Neuronal stem cell (in vitro differentiated cells): ENCODE results near the gene POLE2.

ENCODE experiments used
- DNase-seq: peaks from one replicate; pipeline ENCODE4 v3.0.0-alpha.2; 2013; ENCODE audit warnings: low spot score
- H2AFZ ChIP-seq: one replicate; pipeline ENCODE4 v1.6.1; 2013; ENCODE audit warnings: mild to moderate bottlenecking, low read length, inconsistent platforms
- H2AK5ac ChIP-seq: 2 replicates; pipeline ENCODE4 v1.6.1; 2013; ENCODE audit warnings: low read depth, mild to moderate bottlenecking, inconsistent platforms, low read length, moderate library complexity, mixed read lengths
- H2BK120ac ChIP-seq: 2 replicates; pipeline ENCODE4 v1.6.1; 2013; ENCODE audit warnings: low read depth, mild to moderate bottlenecking, inconsistent platforms, low read length, moderate library complexity, mixed read lengths
- H2BK12ac ChIP-seq: one replicate; pipeline ENCODE4 v1.6.1; 2013; ENCODE audit warnings: low read length, inconsistent platforms
- H2BK15ac ChIP-seq: 2 replicates; pipeline ENCODE4 v1.6.1; 2013; ENCODE audit warnings: mild to moderate bottlenecking, low read length, inconsistent platforms, mixed read lengths
- H2BK5ac ChIP-seq: one replicate; pipeline ENCODE4 v1.6.1; 2013; ENCODE audit warnings: inconsistent platforms, mild to moderate bottlenecking, low read length, moderate library complexity
- H3K14ac ChIP-seq: one replicate; pipeline ENCODE4 v1.6.1; 2013; ENCODE audit warnings: low read length, inconsistent platforms
- H3K18ac ChIP-seq: 2 replicates; pipeline ENCODE4 v1.6.1; 2013; ENCODE audit warnings: low read length, inconsistent platforms
- H3K23ac ChIP-seq: 2 replicates; pipeline ENCODE4 v1.6.1; 2013; ENCODE audit warnings: low read depth, mild to moderate bottlenecking, mixed read lengths, low read length, inconsistent platforms; ENCODE audit not compliant: poor library complexity
- H3K27ac ChIP-seq: replicated peaks from 3 replicates; pipeline ENCODE4 v1.5.1; 2013; ENCODE audit warnings: low read length, inconsistent platforms
- H3K27me3 ChIP-seq, 3 experiments: 2 replicates each; pipeline ENCODE4 v1.6.1; 2013; ENCODE audit warnings: low read length in 3 of 3, mild to moderate bottlenecking in 2 of 3, inconsistent platforms in 1 of 3, low read depth in 1 of 3, mixed read lengths in 1 of 3, moderate library complexity in 1 of 3; ENCODE audit not compliant: control insufficient read depth in 3 of 3, insufficient read depth in 3 of 3
- H3K36me3 ChIP-seq, 2 donors: replicated peaks in 1 of 2; 2 replicates each; pipeline ENCODE4 v1.6.1; 2013; ENCODE audit warnings: low read length in 2 of 2; ENCODE audit not compliant: control insufficient read depth in 2 of 2, insufficient read depth in 2 of 2
- H3K4ac ChIP-seq: 2 replicates; pipeline ENCODE4 v1.6.1; 2013; ENCODE audit warnings: inconsistent platforms, mild to moderate bottlenecking, low read length, moderate library complexity
- H3K4me1 ChIP-seq, 2 donors: 1 replicate in 1 of 2; 2 replicates in 1 of 2; pipeline ENCODE4 v1.6.1; 2013; ENCODE audit warnings: low read length in 2 of 2, low read depth in 1 of 2; ENCODE audit not compliant: control insufficient read depth in 2 of 2, insufficient read depth in 1 of 2
- H3K4me2 ChIP-seq: one replicate; pipeline ENCODE4 v1.6.1; 2013; ENCODE audit warnings: mild to moderate bottlenecking, low read length, inconsistent platforms; ENCODE audit not compliant: insufficient read depth, poor library complexity, severe bottlenecking
- H3K4me3 ChIP-seq, 2 donors: 2 replicates each; pipeline ENCODE4 v1.5.1; 2013; ENCODE audit warnings: low read length in 2 of 2, mild to moderate bottlenecking in 2 of 2, inconsistent platforms in 1 of 2, moderate library complexity in 1 of 2
- H3K79me1 ChIP-seq: one replicate; pipeline ENCODE4 v1.6.1; 2013; ENCODE audit warnings: low read depth, mild to moderate bottlenecking, inconsistent platforms, low read length, moderate library complexity
- H3K9ac ChIP-seq: one replicate; pipeline ENCODE4 v1.6.1; 2013; ENCODE audit warnings: mild to moderate bottlenecking, low read depth, low read length, inconsistent platforms; ENCODE audit not compliant: poor library complexity
- H3K9me3 ChIP-seq, 2 donors: replicated peaks in 1 of 2; 2 replicates each; pipeline versions ENCODE3 to v1.6.1; 2013; ENCODE audit warnings: low read length in 2 of 2, mild to moderate bottlenecking in 2 of 2, inconsistent platforms in 1 of 2, low read depth in 1 of 2, mixed read lengths in 1 of 2, moderate library complexity in 1 of 2; ENCODE audit not compliant: control insufficient read depth in 2 of 2, insufficient read depth in 1 of 2
- H4K8ac ChIP-seq: one replicate; pipeline ENCODE4 v1.6.1; 2013; ENCODE audit warnings: low read depth, mild to moderate bottlenecking, inconsistent platforms, low read length, moderate library complexity
- H4K91ac ChIP-seq: one replicate; pipeline ENCODE4 v1.6.1; 2013; ENCODE audit warnings: low read length, low read depth, mild to moderate bottlenecking, inconsistent platforms; ENCODE audit not compliant: poor library complexity
- WGBS, 2 donors: extraction: QIAGEN DNeasy Blood & Tissue Kit; methylation state at CpG; one replicate each; pipeline ENCODE4 v1.1.7; 2013; ENCODE audit warnings: missing lambda C conversion rate in 2 of 2, mixed read lengths in 1 of 2; ENCODE audit not compliant: insufficient read length in 2 of 2, insufficient replicate concordance in 1 of 2; ENCODE audit errors: extremely low coverage in 2 of 2; 5-methylcytosine and 5-hydroxymethylcytosine counted together

POLE2 gene

DNA sequence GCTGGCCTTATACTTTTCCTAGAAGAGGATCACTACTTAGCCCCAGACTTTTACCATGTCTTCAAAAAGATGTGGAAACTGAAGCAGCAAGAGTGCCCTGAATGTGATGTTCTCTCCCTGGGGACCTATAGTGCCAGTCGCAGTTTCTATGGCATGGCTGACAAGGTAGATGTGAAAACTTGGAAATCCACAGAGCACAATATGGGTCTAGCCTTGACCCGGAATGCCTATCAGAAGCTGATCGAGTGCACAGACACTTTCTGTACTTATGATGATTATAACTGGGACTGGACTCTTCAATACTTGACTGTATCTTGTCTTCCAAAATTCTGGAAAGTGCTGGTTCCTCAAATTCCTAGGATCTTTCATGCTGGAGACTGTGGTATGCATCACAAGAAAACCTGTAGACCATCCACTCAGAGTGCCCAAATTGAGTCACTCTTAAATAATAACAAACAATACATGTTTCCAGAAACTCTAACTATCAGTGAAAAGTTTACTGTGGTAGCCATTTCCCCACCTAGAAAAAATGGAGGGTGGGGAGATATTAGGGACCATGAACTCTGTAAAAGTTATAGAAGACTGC, 65.9 kb downstream of the POLE2 start:
- Histone ChIP-seq H4K91ac (no peak overlapping the region), H3K4me3 (peak overlapping the region in 1 of 2 donors; percentile 76), H3K27me3 (no peaks in the 10 kb centered on the region), H3K79me1 (peaks cover 4% of the 10 kb centered on the region), H2AK5ac (no peak overlapping the region), H2BK12ac (no peak overlapping the region), H3K4me1 (peaks cover 2 to 15% of the 10 kb centered on the region in 2 donors), H4K8ac (no peak overlapping the region), H3K9me3 (no peaks in the 10 kb centered on the region), H3K14ac (no peak overlapping the region), H2AFZ (no peak overlapping the region), H3K9ac (no peak overlapping the region), H3K27ac (no peak overlapping the region), H3K4me2 (peak overlapping the region; percentile 85), H3K18ac (no peak overlapping the region), H3K4ac (no peak overlapping the region), H2BK5ac (no peak overlapping the region), H3K36me3 (peaks cover 8 to 77% of the 10 kb centered on the region in 2 donors), H3K23ac (no peak overlapping the region), H2BK15ac (no peak overlapping the region), H2BK120ac (no peak overlapping the region)
- no peak for DNase-seq
- WGBS, 2 donors: no CpG with 5 or more reads among the region's 3 CpGs

DNA sequence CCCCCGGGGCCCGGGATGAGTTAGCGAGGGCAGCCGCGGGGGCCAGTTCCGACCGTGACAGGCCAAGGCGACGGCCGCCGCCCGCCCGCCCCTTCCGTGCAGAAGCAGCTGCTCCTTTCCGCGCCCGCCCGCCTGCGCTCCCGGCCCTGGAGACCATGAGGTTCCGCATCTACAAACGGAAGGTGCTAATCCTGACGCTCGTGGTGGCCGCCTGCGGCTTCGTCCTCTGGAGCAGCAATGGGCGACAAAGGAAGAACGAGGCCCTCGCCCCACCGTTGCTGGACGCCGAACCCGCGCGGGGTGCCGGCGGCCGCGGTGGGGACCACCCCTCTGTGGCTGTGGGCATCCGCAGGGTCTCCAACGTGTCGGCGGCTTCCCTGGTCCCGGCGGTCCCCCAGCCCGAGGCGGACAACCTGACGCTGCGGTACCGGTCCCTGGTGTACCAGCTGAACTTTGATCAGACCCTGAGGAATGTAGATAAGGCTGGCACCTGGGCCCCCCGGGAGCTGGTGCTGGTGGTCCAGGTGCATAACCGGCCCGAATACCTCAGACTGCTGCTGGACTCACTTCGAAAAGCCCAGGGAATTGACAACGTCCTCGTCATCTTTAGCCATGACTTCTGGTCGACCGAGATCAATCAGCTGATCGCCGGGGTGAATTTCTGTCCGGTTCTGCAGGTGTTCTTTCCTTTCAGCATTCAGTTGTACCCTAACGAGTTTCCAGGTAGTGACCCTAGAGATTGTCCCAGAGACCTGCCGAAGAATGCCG, 66.7 kb downstream of the POLE2 start:
- Histone ChIP-seq H3K4me2 (peak overlapping the region; percentile 85), H3K36me3 (peaks cover 6 to 77% of the 10 kb centered on the region in 2 donors), H4K91ac (no peak overlapping the region), H2AFZ (peak overlapping the region; percentile 95), H3K14ac (peak overlapping the region; percentile 86), H3K9ac (peak overlapping the region; percentile 99), H2BK120ac (peak overlapping the region; percentile 61), H2AK5ac (peak overlapping the region; percentile 66), H4K8ac (no peak overlapping the region), H2BK12ac (no peak overlapping the region), H3K27ac (peak overlapping the region; percentile 91), H3K4ac (no peak overlapping the region), H3K4me3 (peak overlapping the region; percentile 76 to 98), H3K9me3 (no peaks in the 10 kb centered on the region), H3K23ac (peak overlapping the region; percentile 99), H3K18ac (peak overlapping the region; percentile 98), H3K79me1 (peaks cover 4% of the 10 kb centered on the region), H3K27me3 (no peaks in the 10 kb centered on the region), H2BK5ac (peak overlapping the region; percentile 96), H2BK15ac (peak overlapping the region; percentile 92), H3K4me1 (peaks cover 2 to 15% of the 10 kb centered on the region in 2 donors)
- no CpG with 5 or more reads among the region's 65 CpGs for WGBS, 2 donors
- no peak for DNase-seq

DNA sequence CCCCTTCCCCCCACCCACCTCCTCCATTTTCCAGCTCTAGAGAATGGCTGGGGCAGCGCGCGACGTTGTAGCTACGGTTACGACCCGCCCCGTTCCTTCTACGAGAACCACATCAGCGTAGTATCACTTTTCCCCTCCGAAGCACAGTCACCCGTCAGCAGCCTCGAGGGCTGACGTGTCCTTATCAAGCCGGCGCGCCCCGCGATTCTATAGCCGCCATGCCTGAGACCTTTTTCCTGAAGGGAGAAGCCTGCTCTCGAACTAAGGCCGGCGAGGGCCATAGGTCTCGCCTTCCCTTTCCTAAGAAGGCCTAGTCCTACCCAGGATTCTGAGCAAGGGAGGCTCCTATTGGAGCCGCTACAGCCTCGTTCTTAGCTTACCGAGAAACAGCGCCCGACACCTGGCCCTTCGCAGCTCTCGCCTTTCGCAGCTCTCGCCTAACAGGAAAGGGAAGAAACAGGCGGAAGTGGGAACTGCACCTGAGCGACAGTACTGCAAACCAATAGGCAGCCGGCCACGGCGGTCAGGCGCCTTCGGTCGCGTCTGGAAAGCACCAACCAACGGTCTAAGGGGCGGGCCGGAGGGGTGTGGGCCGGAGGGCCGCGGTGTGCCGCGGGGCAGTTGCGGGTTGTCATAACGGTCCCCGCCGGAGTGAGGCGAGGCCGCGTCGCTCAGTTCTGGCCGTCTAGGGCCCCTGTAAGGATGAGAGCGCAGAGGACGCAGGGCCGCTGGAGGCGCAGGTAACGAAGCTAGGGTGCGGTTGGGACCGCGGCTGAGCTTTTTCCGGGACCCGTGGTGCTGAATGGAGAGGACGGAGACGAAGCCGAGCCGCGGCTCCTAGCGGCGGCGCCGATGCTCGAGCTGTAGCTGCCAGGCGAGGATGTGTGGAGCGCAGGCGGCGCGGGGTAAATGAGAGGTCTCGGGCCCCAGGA, 67.6 kb downstream of the POLE2 start, which contains the start of the genes MGAT2 and RPL36AL:
MGAT2 (plus strand) TSS at position 618 of the 932 bp plus-strand sequence. CDS start 470 bp downstream, outside the sequence.
RPL36AL (minus strand) TSS at position 445 of the 932 bp plus-strand sequence. CDS start 1,522 bp downstream, outside the sequence.
- no CpG with 5 or more reads among the region's 85 CpGs for WGBS, 2 donors
- Histone ChIP-seq H3K4me1 (peaks cover 2 to 15% of the 10 kb centered on the region in 2 donors), H3K9me3 (no peaks in the 10 kb centered on the region), H4K8ac (no peak within 1 kb of the TSS), H2BK5ac (peak within 1 kb of the TSS; percentile 96), H3K79me1 (peaks cover 4% of the 10 kb centered on the region), H3K18ac (peak within 1 kb of the TSS; percentile 98), H3K4me3 (peak within 1 kb of the TSS; percentile 76 to 98), H2BK120ac (peak within 1 kb of the TSS; percentile 61), H2BK12ac (no peak within 1 kb of the TSS), H3K4me2 (peak within 1 kb of the TSS; percentile 85), H3K4ac (no peak within 1 kb of the TSS), H4K91ac (no peak within 1 kb of the TSS), H3K27me3 (no peaks in the 10 kb centered on the region), H2AK5ac (peak within 1 kb of the TSS; percentile 66), H3K27ac (peak within 1 kb of the TSS; percentile 91), H3K14ac (peak within 1 kb of the TSS; percentile 86), H2BK15ac (peak within 1 kb of the TSS; percentile 92), H3K36me3 (peaks cover 8 to 77% of the 10 kb centered on the region in 2 donors), H3K9ac (peak within 1 kb of the TSS; percentile 99), H3K23ac (peak within 1 kb of the TSS; percentile 99), H2AFZ (peak within 1 kb of the TSS; percentile 95)
- DNase-seq: peak; percentile 97
